ENCODE data around the gene DCTPP1. TPM values are rescaled to one million over a fixed set of nuclear protein-coding genes. Genes with fewer than 3 reads are reported as not detected.

Gene DCTPP1
- total and polyA plus RNA-seq, 9 of the 15 experiments (the other 6 are each of a cell fraction or from before 2014, with no cell fraction given): 45.0 to 132 (median 80.6) TPM

DNA sequence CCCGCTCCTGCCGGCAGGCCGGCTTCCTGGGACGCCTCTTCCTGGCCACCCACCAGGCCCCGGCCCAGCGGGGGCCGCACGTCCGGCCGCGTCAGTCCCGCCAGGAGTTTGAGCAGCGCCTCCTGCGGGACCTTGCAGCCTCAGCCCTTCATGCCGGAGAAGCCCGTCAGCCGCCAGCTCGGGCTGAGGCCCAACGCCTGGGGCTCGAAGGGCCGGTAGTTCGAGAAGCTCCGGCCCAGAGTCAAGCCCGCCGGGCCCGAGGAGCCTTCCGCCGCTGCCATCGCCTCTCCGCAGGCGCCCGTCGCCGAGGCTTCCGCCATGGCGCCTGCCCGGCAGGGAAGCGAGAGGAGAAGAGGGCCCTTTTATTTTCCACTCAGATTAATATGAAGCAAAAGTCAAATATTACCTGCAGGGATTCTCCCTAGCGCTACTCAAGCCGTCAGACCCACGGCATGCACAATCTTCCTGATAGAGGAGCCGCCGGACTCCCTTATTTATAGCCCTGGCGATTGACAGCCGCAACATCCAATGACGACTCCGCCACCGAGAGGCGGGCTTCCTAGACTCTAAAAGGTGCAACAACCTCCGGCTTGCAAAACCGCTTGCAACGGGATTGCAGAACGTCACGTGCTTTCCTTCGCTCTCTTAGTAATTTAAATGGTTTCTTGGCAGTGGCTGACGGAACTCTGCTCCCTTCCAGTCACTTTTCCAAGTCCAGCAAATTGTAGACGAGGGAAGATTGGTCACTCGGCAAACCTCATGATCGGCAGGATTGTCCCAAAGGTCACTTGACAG lies 15.8 kb upstream of the DCTPP1 start, which contains the start of gene SEPHS2 (continued):
- TF ChIP-seq ZNF444 (CRISPR knock-in tag; IDR thresholded peaks at IDR 0.05): no peak
- TF ChIP-seq CGGBP1 (CRISPR knock-in tag; IDR thresholded peaks at IDR 0.05): no peak
- TF ChIP-seq, protein P1, sequence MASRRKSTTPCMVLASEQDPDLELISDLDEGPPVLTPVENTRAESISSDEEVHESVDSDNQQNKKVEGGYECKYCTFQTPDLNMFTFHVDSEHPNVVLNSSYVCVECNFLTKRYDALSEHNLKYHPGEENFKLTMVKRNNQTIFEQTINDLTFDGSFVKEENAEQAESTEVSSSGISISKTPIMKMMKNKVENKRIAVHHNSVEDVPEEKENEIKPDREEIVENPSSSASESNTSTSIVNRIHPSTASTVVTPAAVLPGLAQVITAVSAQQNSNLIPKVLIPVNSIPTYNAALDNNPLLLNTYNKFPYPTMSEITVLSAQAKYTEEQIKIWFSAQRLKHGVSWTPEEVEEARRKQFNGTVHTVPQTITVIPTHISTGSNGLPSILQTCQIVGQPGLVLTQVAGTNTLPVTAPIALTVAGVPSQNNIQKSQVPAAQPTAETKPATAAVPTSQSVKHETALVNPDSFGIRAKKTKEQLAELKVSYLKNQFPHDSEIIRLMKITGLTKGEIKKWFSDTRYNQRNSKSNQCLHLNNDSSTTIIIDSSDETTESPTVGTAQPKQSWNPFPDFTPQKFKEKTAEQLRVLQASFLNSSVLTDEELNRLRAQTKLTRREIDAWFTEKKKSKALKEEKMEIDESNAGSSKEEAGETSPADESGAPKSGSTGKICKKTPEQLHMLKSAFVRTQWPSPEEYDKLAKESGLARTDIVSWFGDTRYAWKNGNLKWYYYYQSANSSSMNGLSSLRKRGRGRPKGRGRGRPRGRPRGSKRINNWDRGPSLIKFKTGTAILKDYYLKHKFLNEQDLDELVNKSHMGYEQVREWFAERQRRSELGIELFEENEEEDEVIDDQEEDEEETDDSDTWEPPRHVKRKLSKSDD (conservative IDR thresholded peaks at IDR 0.05; ENCODE audit: low read length): peak; percentile 66; the same call in 1 of the 2 replicates
- no peak for TF ChIP-seq BRF1 (IDR thresholded peaks at IDR 0.05; ENCODE audit: borderline replicate concordance, extremely low read depth, insufficient read length)
- no peak for TF ChIP-seq BDP1 (IDR thresholded peaks at IDR 0.05; ENCODE audit: insufficient read depth, insufficient read length)
- TF ChIP-seq ARID2 (IDR thresholded peaks at IDR 0.05): no peak
- no peak for TF ChIP-seq MCM7 (IDR thresholded peaks at IDR 0.05)
- no peak for TF ChIP-seq PCBP2 (IDR thresholded peaks at IDR 0.05; ENCODE audit: low read depth, low read length, poor library complexity, severe bottlenecking)
- TF ChIP-seq XRCC5 (IDR thresholded peaks at IDR 0.05; ENCODE audit: low read depth, low read length): peak; percentile 29; the same call in 1 of the 2 replicates
- no peak for TF ChIP-seq PYGO2 (tag; IDR thresholded peaks at IDR 0.05)
- no peak for TF ChIP-seq MTA2 (IDR thresholded peaks at IDR 0.05; ENCODE audit: low read depth)
- no peak for TF ChIP-seq TSC22D4 (tag; IDR thresholded peaks at IDR 0.05)
- TF ChIP-seq ZNF75A (CRISPR knock-in tag; IDR thresholded peaks at IDR 0.05): no peak
- TF ChIP-seq CTCF (IDR thresholded peaks at IDR 0.05 in 2 of 3, conservative IDR thresholded peaks at IDR 0.05 in 1 of 3; ENCODE audit: insufficient read depth in 2 of 3, low read depth in 1 of 3, low read length in 3 of 3): peak in 2 of 3 experiments; percentile 61 to 70; a peak in 5 of 6 replicates
- no peak for TF ChIP-seq ZBTB43 (CRISPR knock-in tag; IDR thresholded peaks at IDR 0.05)
- no peak; the same call in 1 of the 2 replicates for TF ChIP-seq ELF4 (CRISPR knock-in tag; IDR thresholded peaks at IDR 0.05)
- peak; percentile 68 for TF ChIP-seq FUS (optimal IDR thresholded peaks at IDR 0.05; ENCODE audit: low read depth, low read length)
- TF ChIP-seq MNT (conservative IDR thresholded peaks at IDR 0.05): peak; percentile 75 to 87
- no peak for TF ChIP-seq ZNF212 (CRISPR knock-in tag; IDR thresholded peaks at IDR 0.05)
- TF ChIP-seq ZNF239 (CRISPR knock-in tag; IDR thresholded peaks at IDR 0.05): no peak

Measured in K562 (cell line).